GM12872 (cell line): ENCODE data around the gene RALY.

Experiments used
- CTCF ChIP-seq: IDR thresholded peaks from 3 replicates; pipeline ENCODE4 v1.5.1; 2011; ENCODE audit warnings: low read depth, mild to moderate bottlenecking, low read length, moderate library complexity; ENCODE audit not compliant: insufficient read depth

Gene RALY

GRCh38 chr20:34120213-34120612 lies 126.5 kb downstream of the RALY start:
- no peak for TF ChIP-seq CTCF

DNA sequence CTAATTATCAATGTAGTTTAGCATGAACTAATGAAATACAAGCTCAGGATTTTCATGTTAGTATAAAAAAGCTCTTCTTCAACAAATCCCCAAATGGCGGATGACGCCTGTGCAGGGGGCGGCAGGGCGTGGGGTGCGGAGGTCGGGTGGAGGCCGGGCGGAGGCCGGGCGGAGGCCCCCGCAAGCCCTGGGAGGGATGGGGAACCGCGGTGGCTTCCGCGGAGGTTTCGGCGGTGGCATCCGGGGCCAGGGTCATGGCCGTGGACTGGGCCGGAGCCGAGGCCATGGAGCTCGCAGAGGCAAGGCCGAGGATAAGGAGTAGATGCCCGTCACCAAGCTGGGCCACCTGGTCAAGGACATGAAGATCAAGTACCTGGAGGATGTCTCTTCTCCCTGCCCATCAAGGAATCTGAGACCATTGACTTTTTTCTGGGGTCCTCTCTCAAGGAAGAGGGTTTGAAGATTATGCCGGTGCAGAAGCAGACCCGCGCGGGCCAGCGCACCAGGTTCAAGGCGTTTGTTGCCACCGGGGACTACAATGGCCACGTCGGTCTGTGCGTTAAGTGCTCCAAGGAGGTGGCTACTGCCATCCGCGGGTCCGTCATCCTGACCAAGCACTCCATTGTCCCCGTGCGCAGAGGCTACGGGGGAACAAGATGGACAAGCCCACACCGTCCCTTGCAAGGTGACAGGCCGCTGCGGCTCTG lies 128.7 kb downstream of the RALY start:
- TF ChIP-seq CTCF: no peak

GRCh38 chr20:34123309-34123708 lies 129.6 kb downstream of the RALY start:
- TF ChIP-seq CTCF: no peak

GRCh38 chr20:34124469-34125249 lies 130.9 kb downstream of the RALY start:
- no peak for TF ChIP-seq CTCF

DNA sequence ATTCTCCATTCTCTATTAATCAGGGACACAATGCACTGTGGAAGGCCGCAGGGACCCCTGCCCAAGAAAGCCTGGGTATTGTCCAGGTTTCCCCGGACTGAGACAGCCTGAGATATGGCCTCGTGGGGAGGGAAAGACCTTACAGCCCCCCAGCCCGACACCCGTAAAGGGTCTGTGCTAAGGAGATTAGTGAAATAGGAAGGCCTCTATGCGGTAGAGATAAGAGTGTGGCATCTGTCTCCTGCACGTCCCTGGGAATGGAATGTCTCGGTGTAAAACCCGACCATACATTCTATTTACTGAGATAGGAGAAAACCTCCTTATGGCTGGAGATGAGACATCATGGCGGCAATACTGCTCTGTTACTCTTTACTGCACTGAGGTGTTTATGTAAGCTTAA lies 134.1 kb downstream of the RALY start:
- no peak for TF ChIP-seq CTCF

DNA sequence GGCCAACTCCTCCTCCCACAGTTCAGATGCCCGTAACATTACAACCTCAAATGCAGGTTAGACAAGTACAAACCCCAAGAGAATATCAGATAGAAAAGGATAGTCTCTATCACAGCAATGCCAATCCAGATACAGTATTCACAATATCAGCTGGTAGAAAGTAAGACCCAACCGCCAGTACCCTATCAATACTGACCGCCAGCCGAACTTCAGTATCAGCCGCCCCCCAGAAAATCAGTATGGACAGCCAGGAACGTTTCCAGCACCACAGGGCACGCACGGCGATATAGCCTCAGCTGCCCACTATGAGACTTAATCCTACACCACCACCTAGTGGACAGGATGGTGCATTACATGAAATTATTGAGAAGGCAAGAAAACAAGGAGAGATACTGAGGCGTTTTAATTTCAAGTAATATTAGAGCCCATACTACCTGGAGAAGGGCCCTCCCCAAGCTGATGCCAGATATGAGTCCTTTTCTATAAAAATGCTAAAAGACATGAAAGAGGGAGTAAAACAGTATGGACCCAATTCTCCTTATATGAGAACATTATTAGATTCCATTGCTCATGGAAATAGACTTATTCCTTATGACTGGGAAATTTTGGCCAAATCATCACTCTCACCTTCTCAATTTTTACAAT lies 135.9 kb downstream of the RALY start:
- TF ChIP-seq CTCF: peak; percentile 70

- no peak for TF ChIP-seq CTCF
These were observed 137.8 kb downstream of the RALY start for GRCh38 chr20:34131491-34131890.
